ENCODE results near the gene CERT1.

Gene CERT1

DNA sequence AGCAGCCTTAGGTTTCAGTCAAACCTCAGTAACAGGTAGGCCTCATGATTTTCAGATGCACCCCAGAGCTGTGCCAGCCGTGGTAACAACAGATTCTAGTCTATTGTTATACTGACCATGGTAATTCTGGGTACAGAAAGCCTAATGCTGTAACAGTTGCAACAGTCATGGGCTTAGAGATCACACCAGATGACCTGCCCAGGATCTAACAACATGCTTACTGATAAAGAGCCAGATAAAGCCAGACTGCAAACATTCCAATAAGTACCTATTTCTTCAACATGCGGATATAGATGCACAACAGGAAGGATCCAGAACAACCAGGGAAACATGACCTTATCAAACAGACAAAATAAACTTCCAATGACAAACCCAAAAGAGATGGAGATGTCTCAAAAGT, 42.8 kb downstream of the CERT1 start:
- no peak for DNase-seq

DNA sequence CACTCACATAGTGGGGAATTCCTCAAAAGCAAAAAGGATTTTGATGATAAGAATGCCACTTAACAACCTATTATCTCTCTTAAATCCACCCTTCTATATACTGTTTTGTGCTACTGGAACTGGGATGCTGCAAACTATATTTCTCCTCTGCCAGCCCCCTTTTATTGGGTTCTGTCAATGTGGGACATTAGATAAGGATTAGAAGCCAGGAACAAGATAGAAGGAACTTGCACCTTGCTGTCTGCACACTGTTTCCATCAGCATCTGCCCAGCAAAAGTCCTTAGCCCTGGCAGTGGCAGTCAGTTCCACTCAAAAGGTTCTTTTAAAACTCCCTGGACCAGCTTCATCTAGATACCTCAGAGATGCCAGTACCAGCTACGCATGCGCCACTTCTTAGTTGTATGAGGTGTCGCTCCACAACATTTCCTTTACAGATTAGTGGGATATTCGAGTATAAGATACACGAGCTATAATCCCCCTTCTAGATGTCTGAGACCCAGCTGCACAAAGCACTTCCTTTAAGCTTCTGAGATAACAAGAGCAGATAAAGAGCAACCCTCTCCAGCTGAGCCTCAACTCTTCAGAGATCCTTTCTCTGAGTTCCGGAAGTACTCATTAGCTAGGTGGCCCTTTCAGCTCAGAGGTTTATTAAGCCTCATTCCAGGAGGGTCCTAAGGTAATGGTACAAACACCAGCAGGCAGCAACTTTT, 45.3 kb downstream of the CERT1 start:
- DNase-seq = no peak

DNA sequence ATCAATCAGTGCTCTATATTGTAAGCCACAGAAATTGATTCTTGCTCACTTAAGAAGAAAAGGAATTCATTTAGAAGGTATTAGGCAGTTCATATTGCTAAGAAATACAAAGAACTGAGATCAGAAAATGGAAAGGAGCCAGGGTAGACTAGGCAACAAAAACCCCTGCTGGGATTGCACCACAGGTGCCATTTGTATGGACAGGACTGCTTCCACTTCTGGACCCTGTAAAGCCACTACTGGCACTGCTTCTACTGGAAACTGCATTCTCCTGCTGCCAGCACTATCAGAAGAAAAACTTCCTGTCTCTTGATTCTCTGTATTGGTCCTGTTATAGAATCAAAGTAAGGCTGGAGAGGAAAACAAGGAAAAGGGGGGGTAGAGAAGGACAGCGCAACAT, 45.9 kb downstream of the CERT1 start:
- DNase-seq = no peak

DNA sequence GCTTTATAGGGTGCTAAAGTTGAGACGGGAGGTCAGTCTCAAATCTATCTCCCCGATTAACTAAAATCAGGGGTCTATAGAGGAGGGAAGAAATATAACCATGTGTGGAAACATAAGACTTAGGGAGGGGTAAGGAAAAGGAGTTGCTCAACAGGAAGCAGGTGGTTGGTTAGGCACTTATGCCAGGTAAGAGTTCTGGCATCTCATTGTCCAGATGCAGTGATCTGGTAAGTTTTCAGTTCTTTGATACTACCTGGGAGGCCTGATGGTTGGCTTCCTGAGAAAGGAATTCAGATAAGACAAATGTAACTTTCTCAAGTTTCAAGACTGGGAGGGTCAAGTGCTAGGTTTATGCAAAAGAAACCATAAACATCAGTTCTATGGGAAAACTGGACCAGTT, 47.7 kb downstream of the CERT1 start:
- DNase-seq = no peak

DNA sequence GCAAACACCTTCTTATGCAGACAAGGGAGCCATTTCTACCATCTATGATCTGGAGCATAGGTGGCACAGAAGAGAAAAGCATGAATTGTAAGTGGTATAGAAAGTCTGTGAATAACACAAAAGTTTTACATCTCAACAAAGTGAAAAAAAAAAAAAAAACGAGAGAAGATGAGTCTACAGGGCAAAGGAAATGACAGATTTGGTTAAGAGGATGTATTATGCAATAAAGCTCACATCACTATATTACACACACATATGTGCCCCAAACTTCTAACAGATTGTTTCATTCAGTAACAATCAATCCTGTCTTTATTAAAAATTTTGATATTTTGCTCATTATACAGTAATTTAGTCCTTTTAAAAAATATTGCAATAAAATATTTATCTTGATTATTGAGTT, 49.8 kb downstream of the CERT1 start:
- no peak for DNase-seq

DNA sequence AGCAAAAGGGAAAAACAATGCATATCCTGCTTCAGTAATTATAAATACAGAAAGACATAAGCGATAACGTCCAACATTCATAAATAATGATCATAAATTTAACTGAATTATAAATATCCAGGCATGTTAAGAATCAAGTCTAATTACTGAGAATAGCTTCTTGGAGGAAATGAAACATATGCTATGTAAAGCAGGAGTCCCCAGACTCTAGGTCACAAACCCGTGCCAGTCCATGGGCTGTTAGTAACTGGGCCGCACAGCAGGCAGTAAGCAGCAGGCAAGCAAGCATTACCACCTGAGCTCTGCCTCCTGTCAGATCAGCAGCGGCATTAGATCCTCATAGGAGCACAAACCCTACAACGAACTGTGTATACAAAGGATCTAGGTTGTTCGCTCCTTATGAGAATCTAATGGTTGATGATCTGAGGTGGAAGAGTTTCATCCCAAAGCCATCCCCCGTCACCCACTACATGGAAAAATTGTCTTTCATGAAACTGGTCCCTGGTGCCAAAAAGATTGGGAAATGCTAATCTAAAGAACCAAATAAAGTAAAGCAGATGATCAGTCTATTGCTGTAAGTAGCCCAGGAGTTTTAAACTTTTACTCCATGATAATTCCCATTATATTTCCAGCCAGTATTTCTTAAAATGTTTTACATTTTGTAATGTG, 50.4 kb downstream of the CERT1 start:
- peak; percentile 16 for DNase-seq

DNA sequence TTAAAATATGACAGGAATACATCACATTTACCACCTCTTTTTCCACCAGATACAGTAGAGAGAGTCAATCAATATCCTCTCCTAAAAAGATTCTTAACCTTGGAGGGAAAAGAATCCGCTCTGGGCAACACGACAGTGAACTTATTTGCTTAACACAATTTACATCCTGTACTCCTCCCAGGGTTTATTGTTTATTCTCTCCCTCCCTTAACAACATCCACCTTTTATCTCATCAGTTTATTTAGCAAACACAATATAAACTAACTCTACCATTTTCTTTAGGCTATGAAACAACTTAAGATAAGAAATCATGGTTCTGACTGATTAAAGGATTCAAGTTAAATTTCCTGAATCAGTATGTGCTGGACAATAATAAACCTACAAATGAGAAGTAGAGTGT, 50.9 kb downstream of the CERT1 start:
- peak; percentile 19 for DNase-seq

DNA sequence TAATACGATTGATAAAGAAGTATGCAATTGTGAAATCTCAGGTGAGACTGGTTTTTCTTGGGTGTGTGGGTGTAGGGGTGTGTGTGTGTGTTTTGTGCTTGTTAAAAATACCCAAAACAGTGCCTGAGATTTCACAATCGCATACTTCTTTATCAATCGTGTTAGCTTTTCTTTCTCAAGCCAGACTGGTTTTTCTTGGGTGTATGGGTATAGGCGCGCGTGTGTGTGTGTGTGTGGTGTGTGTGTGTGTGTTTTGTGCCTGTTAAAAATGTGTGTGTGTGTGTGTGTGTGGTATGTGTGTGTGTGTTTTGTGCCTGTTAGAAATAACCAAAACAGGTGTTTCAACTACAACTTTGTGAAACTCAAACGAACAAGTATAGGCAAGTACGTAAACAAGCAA, 53.7 kb downstream of the CERT1 start:
- no peak for DNase-seq

DNA sequence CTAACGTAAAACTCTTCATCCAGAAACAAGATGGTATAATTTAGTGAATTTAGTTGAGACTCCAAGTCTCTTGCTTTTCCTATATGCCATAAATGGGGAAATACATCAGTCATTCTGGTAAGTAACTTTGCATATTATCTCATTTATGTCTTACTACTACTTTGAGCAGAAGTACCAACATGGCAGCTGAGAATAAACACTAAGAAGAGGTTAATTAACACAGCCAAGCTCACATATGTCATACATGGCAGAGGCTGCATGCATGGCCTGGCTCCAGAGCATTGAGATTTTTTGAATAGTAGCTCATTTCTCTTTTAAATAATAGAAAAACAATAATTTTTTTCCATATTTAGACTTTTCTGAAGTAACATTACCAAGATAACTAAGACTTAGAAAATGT, 54.3 kb downstream of the CERT1 start:
- no peak for DNase-seq

DNA sequence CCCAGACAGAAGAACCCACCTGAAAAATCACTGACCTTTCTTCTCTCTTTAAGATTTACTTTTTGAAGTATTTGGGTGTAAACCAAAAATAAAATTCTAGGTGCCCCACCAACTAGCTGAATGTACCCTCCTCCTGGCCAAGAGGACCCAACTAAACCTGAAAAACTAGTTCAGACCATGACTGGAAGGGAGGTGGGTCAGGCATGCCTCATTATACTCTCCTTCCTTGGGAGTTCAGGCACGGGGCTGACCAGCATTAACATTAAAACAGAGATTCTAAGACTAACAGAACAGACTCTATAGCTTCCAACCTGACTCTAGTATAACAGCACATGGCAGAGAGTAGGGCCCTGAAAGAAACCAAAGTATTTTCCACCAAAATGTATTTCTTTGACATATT, 61.4 kb downstream of the CERT1 start:
- no peak for DNase-seq

DNA sequence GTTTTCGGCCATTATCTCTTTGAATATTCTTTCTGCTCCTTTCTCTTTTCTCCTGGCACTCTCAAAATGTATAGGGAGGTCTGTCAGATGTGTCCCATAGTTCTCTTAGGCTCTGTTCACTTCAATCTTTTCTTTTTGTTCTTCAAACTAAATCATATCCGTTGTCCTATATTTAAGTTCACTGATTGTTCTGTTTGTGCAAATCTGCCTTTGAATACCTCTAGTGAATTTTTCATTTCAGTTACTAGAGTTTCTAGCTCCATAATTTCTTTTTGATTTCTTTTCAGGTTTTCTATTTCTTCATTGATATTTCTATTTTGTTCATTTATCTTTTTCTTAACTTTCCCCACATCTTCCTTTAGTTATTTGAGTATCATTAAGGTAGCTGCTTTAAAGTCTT, 65.4 kb downstream of the CERT1 start:
- no peak for DNase-seq

DNA sequence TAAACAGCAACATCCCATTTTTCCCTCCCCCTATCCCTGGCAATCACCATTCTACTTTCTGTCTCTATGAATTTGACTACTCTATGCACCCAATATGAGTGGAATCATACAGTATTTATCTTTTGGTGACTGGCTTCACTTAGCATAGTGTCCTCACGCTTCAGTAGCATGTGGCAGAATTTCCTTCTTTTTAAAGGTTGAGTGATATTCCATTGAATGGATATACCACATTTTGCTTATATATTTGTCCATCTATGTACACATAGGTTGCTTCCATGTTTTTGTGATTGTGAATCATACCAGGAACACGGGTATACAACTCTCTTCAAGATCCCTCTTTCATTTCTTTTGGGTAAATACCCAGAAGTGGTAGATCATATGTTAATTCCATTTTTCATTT, 69.9 kb downstream of the CERT1 start:
- DNase-seq = no peak

DNA sequence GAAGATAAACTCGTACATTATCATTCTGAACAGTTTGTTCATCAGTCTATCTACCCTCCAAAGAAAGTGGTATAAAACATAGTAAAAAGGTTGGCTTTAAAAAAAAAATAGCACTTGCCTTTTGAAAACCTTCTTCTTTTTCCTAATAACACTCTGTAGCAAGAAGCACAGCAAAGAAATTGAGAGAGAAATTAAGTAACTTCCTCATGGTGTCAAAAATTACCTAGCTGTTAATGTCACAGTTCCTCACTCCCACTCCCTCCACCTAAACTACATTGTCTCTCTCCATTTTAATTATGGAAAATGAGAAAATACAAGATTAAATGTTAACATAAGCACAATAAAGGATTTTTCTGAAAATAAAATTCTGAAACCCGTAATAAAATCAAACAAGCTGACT, 72.2 kb downstream of the CERT1 start:
- DNase-seq = no peak

DNA sequence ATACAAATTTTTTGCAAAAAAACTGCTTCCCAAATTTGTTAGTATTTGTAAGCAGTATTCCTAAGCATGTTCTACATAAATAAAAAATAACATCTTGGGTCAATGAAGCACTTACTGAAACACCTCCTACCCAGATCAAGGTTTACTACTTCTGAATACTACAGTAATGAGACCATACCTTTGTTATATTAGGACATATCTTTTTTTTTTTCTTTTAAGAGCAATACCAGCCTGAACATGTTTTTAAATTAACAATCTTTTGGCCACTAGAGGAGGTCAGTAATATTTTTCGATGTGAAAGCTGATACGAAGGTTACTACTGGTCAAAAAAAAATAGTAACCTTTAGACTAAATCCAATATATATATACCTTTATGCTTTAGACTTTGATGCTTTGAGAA, 72.7 kb downstream of the CERT1 start:
- no peak for DNase-seq

DNA sequence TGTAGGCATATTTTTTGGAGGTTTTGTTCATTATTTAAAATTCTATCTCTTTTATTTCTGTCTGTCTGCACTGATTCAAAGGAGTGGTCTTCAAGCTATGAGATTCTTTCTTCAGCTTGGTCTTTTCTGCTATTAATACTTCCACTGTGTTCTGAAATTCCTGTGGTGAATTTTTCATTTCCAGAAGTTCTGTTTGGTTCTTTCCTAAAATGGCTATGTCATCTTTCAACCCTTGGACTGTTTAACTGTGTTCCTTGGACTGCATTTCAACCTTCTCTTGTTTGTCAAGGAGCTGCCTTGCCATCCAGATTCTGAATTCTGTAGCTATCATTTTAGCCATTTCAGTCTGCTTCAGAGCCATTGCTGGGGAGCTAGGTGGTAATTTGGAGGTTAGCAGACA, 76.3 kb downstream of the CERT1 start:
- no peak for DNase-seq

DNA sequence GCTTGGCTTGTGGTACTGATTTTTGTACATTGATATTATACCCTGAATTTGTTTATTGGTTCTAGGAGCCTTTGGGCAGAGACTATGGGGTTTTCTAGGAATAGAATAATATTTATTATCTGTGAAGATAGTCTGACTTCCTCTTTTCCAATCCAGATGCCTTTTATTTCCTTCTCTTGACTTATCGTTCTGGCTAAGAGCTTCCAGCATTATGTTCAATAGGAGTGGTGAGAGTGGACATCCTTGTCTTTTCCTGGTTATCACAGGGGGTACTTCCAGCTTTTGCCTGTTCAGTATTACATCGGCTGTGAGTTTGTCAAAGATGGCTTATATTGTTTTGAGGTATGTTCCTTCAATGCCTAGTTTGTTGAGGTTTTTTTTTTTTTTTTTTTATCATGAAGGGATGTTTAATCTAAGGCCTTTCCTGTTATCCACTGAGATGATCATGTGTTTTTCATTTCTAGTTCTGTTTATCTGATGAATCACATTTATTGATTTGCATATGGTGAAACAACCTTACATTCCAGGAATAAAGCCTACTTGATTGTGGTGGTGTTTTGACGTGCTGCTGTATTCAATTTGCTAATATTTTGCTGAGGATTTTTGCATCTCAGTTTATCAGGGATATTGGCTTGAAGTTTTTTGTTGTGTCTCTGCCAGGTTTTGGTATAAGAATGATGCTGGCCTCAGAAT, 77.5 kb downstream of the CERT1 start:
- DNase-seq = no peak

DNA sequence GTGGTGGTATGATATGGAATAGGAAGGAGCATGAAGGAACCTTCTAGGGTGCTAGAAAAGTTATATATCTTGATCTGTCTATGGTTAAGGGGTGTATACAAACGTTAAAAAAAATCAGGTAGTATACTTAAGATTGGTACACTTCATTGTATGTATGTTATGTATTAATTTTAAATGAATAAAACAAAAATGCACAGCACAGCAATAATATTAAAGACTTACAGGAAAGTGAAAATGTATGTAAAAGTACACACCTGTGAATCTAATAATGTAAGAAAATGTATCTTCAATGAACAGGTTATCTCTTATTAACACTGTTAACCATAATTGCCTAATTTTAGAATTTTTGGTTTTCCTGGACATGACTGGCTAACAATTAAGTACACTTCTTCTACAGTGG, 97.2 kb downstream of the CERT1 start:
- DNase-seq = no peak

DNA sequence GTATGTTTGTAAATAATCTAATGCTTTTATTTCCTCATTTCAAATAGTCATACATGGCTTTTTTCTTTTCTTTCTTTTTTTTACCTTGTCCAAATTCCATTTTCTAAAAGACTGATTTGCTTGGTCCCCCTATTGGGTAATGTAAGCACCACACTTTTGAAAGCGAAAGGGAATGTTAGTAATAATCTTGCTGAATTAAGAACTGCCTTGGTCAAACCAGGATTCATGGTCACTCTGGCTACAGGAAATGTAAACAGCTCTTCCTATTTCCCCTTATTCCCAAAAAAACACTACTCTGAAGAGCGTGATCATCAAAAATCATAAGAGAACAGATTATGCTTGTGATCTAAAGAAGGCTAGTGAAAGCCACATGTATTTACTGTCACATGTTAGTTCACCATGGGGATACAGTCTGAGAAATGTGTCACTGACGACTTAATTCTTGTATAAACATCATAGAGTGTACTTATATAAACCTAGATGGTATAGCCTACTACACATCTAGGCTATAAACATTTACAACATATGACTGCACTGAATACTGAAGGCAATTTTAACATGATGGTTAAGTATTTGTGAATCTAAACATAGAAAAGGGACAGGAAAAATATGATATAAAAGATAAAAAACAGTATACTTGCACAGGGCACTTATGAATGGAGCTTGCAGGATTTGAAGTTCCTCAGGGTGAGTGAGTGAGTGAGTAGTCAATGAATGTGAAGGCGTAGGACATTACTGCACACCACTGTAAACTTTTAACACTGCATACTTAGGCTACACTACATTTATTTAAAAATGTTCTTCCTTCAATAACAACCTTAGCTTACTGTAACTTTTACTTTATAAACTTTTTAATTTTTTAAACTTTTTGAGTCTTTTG, 99.1 kb downstream of the CERT1 start:
- DNase-seq = no peak

DNA sequence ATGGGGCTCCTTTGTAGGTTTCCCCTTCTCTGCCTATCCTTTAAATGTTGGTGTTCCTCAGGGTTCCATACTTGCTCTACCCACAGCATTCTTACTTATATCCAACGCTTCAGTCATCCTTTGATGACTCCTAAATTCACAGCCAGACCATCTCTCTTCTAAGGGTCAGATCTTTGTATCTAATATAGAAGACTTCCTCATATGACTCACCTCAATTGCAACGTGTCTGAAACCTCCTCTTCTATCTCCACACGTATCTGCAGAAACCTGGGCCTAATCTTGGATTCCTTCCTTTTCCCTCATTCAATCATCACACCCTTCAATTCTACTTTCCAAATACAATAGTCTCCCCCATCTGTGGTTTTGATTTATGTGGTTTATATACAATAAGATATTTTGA, 106.1 kb downstream of the CERT1 start:
- DNase-seq = no peak

DNA sequence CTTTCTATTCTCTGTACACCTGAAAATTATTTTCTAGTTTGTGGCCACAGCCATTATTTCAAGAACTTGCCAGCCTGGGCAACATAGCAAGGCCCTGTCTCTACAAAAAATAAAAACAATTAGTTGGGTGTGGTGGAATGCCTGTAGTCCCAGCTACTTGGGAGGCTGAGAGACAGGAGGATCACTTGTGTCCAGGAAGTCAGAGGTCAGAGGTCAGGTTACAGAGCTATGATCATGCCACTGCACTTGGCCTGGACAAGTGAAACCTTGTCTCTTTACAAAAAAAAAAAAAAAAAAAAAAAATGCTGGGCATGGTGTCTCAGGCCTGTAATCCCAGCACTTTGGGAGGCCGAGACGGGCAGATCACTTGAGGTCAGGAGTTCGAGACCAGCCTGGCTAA, 116.2 kb downstream of the CERT1 start:
- DNase-seq = no peak

DNA sequence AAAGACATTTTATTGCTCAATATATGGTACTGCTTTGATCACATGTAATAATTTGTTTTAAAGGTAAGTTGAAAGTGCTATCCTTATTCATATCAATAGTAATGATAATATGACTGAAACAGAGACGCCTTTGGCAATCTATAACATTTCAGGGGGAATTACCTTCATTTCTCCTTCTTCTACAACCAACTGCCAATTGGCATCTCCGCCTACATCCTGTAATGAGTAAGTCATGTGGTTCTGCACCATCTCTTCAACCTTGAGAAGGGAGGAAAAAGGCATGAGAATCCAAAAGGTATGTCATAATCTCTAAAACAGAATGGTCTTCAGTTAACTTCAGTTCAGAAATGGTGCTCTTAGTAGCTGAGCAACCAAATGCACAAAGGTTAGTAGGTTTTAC, 122.0 kb downstream of the CERT1 start:
- DNase-seq = no peak

DNA sequence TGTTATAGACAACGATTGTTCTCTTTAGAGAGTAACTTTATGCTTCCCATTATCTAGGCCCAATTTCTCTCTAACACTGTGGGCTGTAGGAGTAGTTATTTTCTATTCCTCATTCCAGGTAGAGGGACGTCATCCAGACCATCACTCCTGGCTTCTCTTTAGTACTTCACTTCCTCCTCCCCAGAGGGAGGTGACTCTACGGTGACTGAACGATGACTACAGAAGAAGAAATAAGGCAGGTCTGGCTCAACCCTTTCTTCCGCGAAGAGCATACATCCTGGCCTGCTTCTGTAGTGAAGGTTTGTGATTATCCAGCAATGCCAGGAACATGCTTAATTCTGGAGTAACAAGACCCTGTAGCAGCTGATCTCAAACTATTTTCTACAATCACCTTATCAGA, 123.6 kb downstream of the CERT1 start:
- DNase-seq = no peak

DNA sequence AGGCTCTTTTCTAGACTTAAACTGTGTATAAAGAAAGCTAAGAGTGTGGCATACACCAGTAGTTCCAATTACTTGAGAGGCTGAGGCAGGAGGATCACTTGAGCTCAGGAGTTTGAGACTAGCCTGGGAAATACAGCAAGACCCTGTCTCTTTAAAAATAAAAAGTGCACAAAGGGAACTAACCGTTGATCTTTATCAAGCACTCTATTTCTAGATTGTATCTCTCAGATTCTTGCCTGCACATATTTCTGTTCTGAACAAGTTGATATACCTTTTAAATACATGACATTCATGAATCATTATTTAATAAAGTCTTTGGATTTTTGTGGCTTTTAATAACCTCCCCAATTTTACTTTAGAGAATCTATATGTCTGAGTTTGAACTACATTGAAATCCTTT, 127.2 kb downstream of the CERT1 start:
- DNase-seq = no peak

DNA sequence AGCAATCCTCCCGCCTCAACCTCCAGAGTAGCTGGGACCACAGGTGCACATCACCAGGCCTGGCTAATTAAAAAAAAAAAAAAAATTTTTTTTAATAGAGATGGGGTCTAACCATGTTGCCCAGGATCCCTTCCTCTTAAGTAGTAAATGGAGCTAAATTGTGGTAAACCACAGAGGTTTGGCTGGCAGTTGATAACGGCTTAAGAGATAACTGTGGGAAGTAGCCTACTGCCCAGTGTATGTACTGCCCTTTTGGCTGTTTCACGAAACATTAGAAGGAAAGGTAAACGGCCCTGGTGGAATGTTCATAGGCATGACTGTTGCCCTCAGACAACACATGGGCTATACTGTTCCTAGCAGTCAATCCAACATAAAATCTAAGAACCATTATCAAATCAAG, 130.0 kb downstream of the CERT1 start:
- no peak for DNase-seq

Data from NCI-H510A treated with DMSO at 0.1 percent for 48 hours (cell line).